Peyer's patch (tissue), 4 donors: Measurements from ENCODE around the gene STC2.

ENCODE experiments used
- POLR2A ChIP-seq, 2 donors: fragments of 450-650 bp; IDR thresholded peaks; one replicate each; pipeline ENCODE4 v1.5.1; 2017; ENCODE audit warnings: antibody characterized with exemption in 2 of 2, mild to moderate bottlenecking in 2 of 2, moderate library complexity in 2 of 2
- TF ChIP-seq, protein P1 (sequence below), 6 experiments: fragments of 450-650 bp in 4 of 6; fragments of 200-600 bp in 2 of 6; sonication (generic) in 1 of 6; IDR thresholded peaks; one replicate each; pipeline ENCODE4 v1.5.1; 2017 to 2019; ENCODE audit warnings: antibody characterized with exemption in 6 of 6, mild to moderate bottlenecking in 3 of 6, moderate library complexity in 1 of 6

- TF ChIP-seq, protein P1, sequence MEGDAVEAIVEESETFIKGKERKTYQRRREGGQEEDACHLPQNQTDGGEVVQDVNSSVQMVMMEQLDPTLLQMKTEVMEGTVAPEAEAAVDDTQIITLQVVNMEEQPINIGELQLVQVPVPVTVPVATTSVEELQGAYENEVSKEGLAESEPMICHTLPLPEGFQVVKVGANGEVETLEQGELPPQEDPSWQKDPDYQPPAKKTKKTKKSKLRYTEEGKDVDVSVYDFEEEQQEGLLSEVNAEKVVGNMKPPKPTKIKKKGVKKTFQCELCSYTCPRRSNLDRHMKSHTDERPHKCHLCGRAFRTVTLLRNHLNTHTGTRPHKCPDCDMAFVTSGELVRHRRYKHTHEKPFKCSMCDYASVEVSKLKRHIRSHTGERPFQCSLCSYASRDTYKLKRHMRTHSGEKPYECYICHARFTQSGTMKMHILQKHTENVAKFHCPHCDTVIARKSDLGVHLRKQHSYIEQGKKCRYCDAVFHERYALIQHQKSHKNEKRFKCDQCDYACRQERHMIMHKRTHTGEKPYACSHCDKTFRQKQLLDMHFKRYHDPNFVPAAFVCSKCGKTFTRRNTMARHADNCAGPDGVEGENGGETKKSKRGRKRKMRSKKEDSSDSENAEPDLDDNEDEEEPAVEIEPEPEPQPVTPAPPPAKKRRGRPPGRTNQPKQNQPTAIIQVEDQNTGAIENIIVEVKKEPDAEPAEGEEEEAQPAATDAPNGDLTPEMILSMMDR (IDR thresholded peaks at IDR 0.05), result no peak
- no peak for TF ChIP-seq POLR2A (IDR thresholded peaks at IDR 0.05)
Measured at GRCh38 chr5:173268750-173269432, 59.3 kb downstream of the STC2 start.
